ENCODE measurements around the gene SP4.

SP4 gene

DNA sequence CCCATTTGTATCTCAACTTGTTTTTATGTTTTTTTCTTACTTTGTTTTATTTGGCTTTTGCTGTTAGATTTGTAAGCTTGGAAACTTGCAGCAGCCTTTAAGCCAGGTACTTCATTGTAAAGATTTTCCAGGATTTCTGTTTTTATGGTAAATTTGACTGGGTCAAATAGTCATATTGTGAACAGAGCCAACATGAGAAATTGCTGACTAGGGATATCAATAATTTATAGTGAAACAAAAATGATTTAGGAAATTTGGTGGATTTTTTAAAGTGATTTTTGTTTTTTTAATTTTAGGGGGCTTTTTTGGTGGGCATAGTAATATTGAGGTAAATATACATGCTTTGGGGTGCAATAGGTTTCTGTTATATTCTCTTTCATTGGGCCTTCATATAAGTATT, 22.2 kb downstream of the SP4 start:
- Histone ChIP-seq H3K18ac (ENCODE audit: low read length) (no peak overlapping the region), H3K4me2 (ENCODE audit: low read length) (no peak overlapping the region)

DNA sequence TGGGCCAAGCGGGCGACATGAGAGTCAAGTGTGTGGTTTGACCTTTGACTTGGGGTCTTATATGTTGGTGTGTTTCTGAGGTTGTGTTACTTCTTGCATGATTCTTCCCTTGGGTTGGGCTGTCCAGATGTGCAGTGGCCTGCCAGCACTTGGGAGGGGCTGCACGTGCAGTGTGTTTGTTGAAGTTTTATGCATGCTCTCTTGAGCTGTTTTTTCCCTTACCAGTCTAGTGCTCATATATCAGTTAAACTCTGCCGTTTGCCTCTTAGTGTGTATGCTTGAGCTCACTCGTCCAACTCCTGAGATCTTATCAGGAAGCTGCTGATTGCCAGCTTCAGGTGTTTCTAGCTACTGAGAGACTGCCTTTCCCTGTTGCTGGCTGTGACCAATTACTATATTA, 23.1 kb downstream of the SP4 start:
- Histone ChIP-seq H3K79me1 (ENCODE audit: low read length) (peaks cover 4% of the 10 kb centered on the region), H3K4ac (ENCODE audit: low read depth, low read length) (no peak overlapping the region), H3K27ac (ENCODE audit: low read depth, low read length) (no peak overlapping the region), H3K4me1 (ENCODE audit: control insufficient read depth, low read depth, low read length) (no peaks in the 10 kb centered on the region), H3K79me2 (ENCODE audit: control insufficient read depth, insufficient read depth, low read length) (peaks cover 1% of the 10 kb centered on the region), H4K5ac (ENCODE audit: low read length) (no peak overlapping the region), H2BK5ac (ENCODE audit: low read length) (no peak overlapping the region), H3K27me3 (ENCODE audit: insufficient read depth, low read length, poor library complexity) (no peaks in the 10 kb centered on the region), H2BK15ac (replicated peaks; ENCODE audit: low read depth) (no peak overlapping the region), H3K4me2 (ENCODE audit: low read length) (no peak overlapping the region), H2BK120ac (ENCODE audit: low read depth, low read length) (no peak overlapping the region), H3K23ac (ENCODE audit: low read length) (no peak overlapping the region), H2AK5ac (ENCODE audit: low read length) (no peak overlapping the region), H3K18ac (ENCODE audit: low read length) (no peak overlapping the region), H3K36me3 (ENCODE audit: control insufficient read depth, insufficient read depth, low read length) (peaks cover under 1% of the 10 kb centered on the region), H4K8ac (ENCODE audit: low read depth, low read length) (no peak overlapping the region), H3K9ac (ENCODE audit: low read length) (no peak overlapping the region), H3K4me3 (ENCODE audit: low read length) (no peak overlapping the region), H3K56ac (ENCODE audit: low read length) (no peak overlapping the region)
- no CpG with 5 or more reads among the region's 5 CpGs for WGBS (ENCODE audit: extremely low coverage, insufficient coverage, low lambda C conversion rate)
- DNase-seq, result no peak

More for the DNA sequence above, 22.2 kb downstream of the SP4 start:
- peaks cover 1% of the 10 kb centered on the region for H3K79me2 ChIP-seq (ENCODE audit: control insufficient read depth, insufficient read depth, low read length)
- no peak overlapping the region for H3K4me3 ChIP-seq (ENCODE audit: low read length)
- DNase-seq, result no peak
- no peak overlapping the region for H3K27ac ChIP-seq (ENCODE audit: low read depth, low read length)
- no peak overlapping the region for H3K4ac ChIP-seq (ENCODE audit: low read depth, low read length)
- H3K79me1 ChIP-seq (ENCODE audit: low read length), result peaks cover 4% of the 10 kb centered on the region
- no peak overlapping the region for H2BK5ac ChIP-seq (ENCODE audit: low read length)
- H3K23ac ChIP-seq (ENCODE audit: low read length), result no peak overlapping the region
- no peak overlapping the region for H2AK5ac ChIP-seq (ENCODE audit: low read length)
- H3K27me3 ChIP-seq (ENCODE audit: insufficient read depth, low read length, poor library complexity), result no peaks in the 10 kb centered on the region
- no peaks in the 10 kb centered on the region for H3K4me1 ChIP-seq (ENCODE audit: control insufficient read depth, low read depth, low read length)
- H2BK15ac ChIP-seq (replicated peaks; ENCODE audit: low read depth), result no peak overlapping the region
- no peak overlapping the region for H3K9ac ChIP-seq (ENCODE audit: low read length)
- no peak overlapping the region for H3K56ac ChIP-seq (ENCODE audit: low read length)
- no peak overlapping the region for H4K8ac ChIP-seq (ENCODE audit: low read depth, low read length)
- H2BK120ac ChIP-seq (ENCODE audit: low read depth, low read length), result no peak overlapping the region
- H4K5ac ChIP-seq (ENCODE audit: low read length), result no peak overlapping the region
- no peaks in the 10 kb centered on the region for H3K36me3 ChIP-seq (ENCODE audit: control insufficient read depth, insufficient read depth, low read length)

DNA sequence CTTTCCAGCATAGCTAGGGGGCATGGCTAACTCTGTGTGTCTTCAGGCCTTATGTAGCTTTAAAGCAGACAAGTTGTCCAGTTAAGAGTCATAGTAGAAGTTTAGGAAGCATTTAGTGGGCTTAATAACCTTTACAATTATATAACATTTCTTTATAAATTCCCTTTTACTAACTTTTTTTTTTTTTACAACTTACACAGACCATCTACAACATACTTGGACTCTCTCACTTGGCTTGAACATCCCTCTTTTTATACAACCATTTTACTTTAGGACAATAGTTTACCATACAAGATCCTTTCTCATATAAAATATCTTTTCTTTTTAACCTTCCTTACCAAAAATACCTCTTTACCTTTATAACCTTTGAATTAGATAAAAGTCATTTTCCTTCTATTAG, 26.3 kb downstream of the SP4 start:
- no peak overlapping the region for H2BK15ac ChIP-seq (replicated peaks; ENCODE audit: low read depth)
- no peaks in the 10 kb centered on the region for H3K4me1 ChIP-seq (ENCODE audit: control insufficient read depth, low read depth, low read length)
- no peak overlapping the region for H3K9ac ChIP-seq (ENCODE audit: low read length)
- no peak overlapping the region for H2AK5ac ChIP-seq (ENCODE audit: low read length)
- H3K23ac ChIP-seq (ENCODE audit: low read length), result no peak overlapping the region
- no peak overlapping the region for H3K4me3 ChIP-seq (ENCODE audit: low read length)
- H3K4me2 ChIP-seq (ENCODE audit: low read length), result no peak overlapping the region
- H3K27me3 ChIP-seq (ENCODE audit: insufficient read depth, low read length, poor library complexity), result no peaks in the 10 kb centered on the region
- H3K79me1 ChIP-seq (ENCODE audit: low read length), result peaks cover 4% of the 10 kb centered on the region
- DNase-seq, result peak; percentile 28
- H3K36me3 ChIP-seq (ENCODE audit: control insufficient read depth, insufficient read depth, low read length), result peaks cover 2% of the 10 kb centered on the region
- H4K8ac ChIP-seq (ENCODE audit: low read depth, low read length), result no peak overlapping the region
- no peak overlapping the region for H3K27ac ChIP-seq (ENCODE audit: low read depth, low read length)
- no peak overlapping the region for H3K4ac ChIP-seq (ENCODE audit: low read depth, low read length)
- H3K18ac ChIP-seq (ENCODE audit: low read length), result no peak overlapping the region
- no peak overlapping the region for H2BK120ac ChIP-seq (ENCODE audit: low read depth, low read length)
- H2BK5ac ChIP-seq (ENCODE audit: low read length), result no peak overlapping the region
- H3K56ac ChIP-seq (ENCODE audit: low read length), result no peak overlapping the region
- no peak overlapping the region for H4K5ac ChIP-seq (ENCODE audit: low read length)
- H3K79me2 ChIP-seq (ENCODE audit: control insufficient read depth, insufficient read depth, low read length), result peaks cover 1% of the 10 kb centered on the region

DNA sequence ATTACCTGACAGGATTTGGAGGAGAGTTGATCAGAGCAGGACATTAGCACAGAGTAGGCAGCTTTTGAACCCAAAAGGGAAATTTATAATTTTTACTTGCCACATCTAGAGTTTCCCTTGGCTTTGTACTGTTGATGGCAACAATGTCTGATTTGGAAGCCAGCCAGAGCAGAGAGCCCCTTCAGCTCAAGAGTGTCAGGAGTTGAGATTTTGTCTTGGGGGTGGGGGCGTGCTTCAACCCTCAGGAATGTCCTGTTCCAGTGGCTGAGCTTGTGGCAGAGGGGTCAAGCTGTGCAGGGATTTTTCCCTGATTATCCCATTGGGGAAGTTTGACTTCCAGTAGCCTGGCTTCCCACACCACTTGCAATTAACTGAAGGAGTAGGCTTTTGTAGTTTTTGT, 27.0 kb downstream of the SP4 start:
- H3K4me3 ChIP-seq (ENCODE audit: low read length), result peak overlapping the region; percentile 23
- no peak overlapping the region for H3K4me2 ChIP-seq (ENCODE audit: low read length)
- no peak overlapping the region for H2BK15ac ChIP-seq (replicated peaks; ENCODE audit: low read depth)
- no peak overlapping the region for H3K9ac ChIP-seq (ENCODE audit: low read length)
- H3K4ac ChIP-seq (ENCODE audit: low read depth, low read length), result no peak overlapping the region
- no peak overlapping the region for H4K5ac ChIP-seq (ENCODE audit: low read length)
- no peak overlapping the region for H3K18ac ChIP-seq (ENCODE audit: low read length)
- H3K56ac ChIP-seq (ENCODE audit: low read length), result no peak overlapping the region
- no CpG with 5 or more reads among the region's 1 CpG for WGBS (ENCODE audit: extremely low coverage, insufficient coverage, low lambda C conversion rate)
- H3K4me1 ChIP-seq (ENCODE audit: control insufficient read depth, low read depth, low read length), result no peaks in the 10 kb centered on the region
- H2BK5ac ChIP-seq (ENCODE audit: low read length), result no peak overlapping the region
- no peak overlapping the region for H3K27ac ChIP-seq (ENCODE audit: low read depth, low read length)
- peaks cover 1% of the 10 kb centered on the region for H3K79me2 ChIP-seq (ENCODE audit: control insufficient read depth, insufficient read depth, low read length)
- H3K79me1 ChIP-seq (ENCODE audit: low read length), result peaks cover 4% of the 10 kb centered on the region
- H3K27me3 ChIP-seq (ENCODE audit: insufficient read depth, low read length, poor library complexity), result no peaks in the 10 kb centered on the region
- no peak overlapping the region for H2AK5ac ChIP-seq (ENCODE audit: low read length)
- H3K23ac ChIP-seq (ENCODE audit: low read length), result no peak overlapping the region
- H3K36me3 ChIP-seq (ENCODE audit: control insufficient read depth, insufficient read depth, low read length), result peaks cover 2% of the 10 kb centered on the region
- H2BK120ac ChIP-seq (ENCODE audit: low read depth, low read length), result no peak overlapping the region
- no peak overlapping the region for H4K8ac ChIP-seq (ENCODE audit: low read depth, low read length)
- DNase-seq, result no peak

DNA sequence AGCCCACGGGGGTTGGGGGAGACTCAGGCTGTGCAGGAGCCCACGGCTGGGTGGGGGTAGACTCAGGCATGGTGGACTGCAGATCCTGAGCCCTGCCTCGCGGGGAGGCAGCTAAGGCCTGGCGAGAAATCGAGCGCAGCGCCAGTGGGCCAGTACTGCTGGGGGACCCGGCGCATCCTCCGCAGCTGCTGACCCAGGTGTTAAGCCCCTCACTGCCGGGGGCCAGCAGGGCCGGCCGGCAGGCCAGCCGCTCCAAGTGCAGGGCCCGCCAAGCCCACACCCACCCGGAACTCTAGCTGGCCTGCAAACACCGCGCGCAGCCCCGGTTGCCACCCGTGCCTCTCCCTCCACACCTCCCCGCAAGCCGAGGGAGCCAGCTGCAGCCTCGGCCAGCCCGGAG, 33.4 kb downstream of the SP4 start:
- H3K18ac ChIP-seq (ENCODE audit: low read length), result no peak overlapping the region
- H2BK5ac ChIP-seq (ENCODE audit: low read length), result no peak overlapping the region
- no peak for DNase-seq
- H3K36me3 ChIP-seq (ENCODE audit: control insufficient read depth, insufficient read depth, low read length), result no peaks in the 10 kb centered on the region
- no peak overlapping the region for H4K8ac ChIP-seq (ENCODE audit: low read depth, low read length)
- H3K27me3 ChIP-seq (ENCODE audit: insufficient read depth, low read length, poor library complexity), result no peaks in the 10 kb centered on the region
- H2BK120ac ChIP-seq (ENCODE audit: low read depth, low read length), result no peak overlapping the region
- H3K4me3 ChIP-seq (ENCODE audit: low read length), result no peak overlapping the region
- H3K27ac ChIP-seq (ENCODE audit: low read depth, low read length), result no peak overlapping the region
- no peak overlapping the region for H3K4me2 ChIP-seq (ENCODE audit: low read length)
- H4K5ac ChIP-seq (ENCODE audit: low read length), result no peak overlapping the region
- H3K79me1 ChIP-seq (ENCODE audit: low read length), result peaks cover 2% of the 10 kb centered on the region
- H2AK5ac ChIP-seq (ENCODE audit: low read length), result no peak overlapping the region
- no peak overlapping the region for H2BK15ac ChIP-seq (replicated peaks; ENCODE audit: low read depth)
- H3K9ac ChIP-seq (ENCODE audit: low read length), result no peak overlapping the region
- no CpG with 5 or more reads among the region's 26 CpGs for WGBS (ENCODE audit: extremely low coverage, insufficient coverage, low lambda C conversion rate)
- no peak overlapping the region for H3K56ac ChIP-seq (ENCODE audit: low read length)
- no peaks in the 10 kb centered on the region for H3K4me1 ChIP-seq (ENCODE audit: control insufficient read depth, low read depth, low read length)
- H3K4ac ChIP-seq (ENCODE audit: low read depth, low read length), result no peak overlapping the region
- no peaks in the 10 kb centered on the region for H3K79me2 ChIP-seq (ENCODE audit: control insufficient read depth, insufficient read depth, low read length)
- no peak overlapping the region for H3K23ac ChIP-seq (ENCODE audit: low read length)

DNA sequence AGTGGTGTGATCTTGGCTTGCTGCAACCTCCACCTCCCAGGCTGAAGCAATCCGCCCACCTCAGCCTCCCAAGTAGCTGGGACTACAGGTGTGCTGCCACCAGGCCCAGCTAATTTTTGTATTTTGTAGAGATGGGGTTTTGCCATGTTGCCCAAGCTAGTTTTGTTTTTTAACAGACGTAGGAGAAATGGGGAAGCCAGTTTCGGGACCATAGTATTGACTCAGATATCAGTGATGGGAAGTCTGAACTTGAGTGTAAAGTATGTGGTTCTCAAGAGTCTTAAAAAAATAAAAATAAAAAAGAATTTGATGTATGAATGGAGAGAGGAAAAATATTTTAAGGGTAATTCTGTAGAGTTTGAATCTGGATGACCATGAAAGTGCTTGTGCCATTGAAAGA, 34.2 kb downstream of the SP4 start:
- H3K4me1 ChIP-seq (ENCODE audit: control insufficient read depth, low read depth, low read length), result no peaks in the 10 kb centered on the region
- H4K5ac ChIP-seq (ENCODE audit: low read length), result no peak overlapping the region
- H3K27ac ChIP-seq (ENCODE audit: low read depth, low read length), result no peak overlapping the region
- no peak overlapping the region for H2AK5ac ChIP-seq (ENCODE audit: low read length)
- peaks cover 2% of the 10 kb centered on the region for H3K79me1 ChIP-seq (ENCODE audit: low read length)
- H3K4me2 ChIP-seq (ENCODE audit: low read length), result no peak overlapping the region
- peak overlapping the region; percentile 39 for H4K8ac ChIP-seq (ENCODE audit: low read depth, low read length)
- no peak overlapping the region for H3K18ac ChIP-seq (ENCODE audit: low read length)
- no CpG with 5 or more reads among the region's 3 CpGs for WGBS (ENCODE audit: extremely low coverage, insufficient coverage, low lambda C conversion rate)
- H3K23ac ChIP-seq (ENCODE audit: low read length), result no peak overlapping the region
- no peak overlapping the region for H3K9ac ChIP-seq (ENCODE audit: low read length)
- H3K27me3 ChIP-seq (ENCODE audit: insufficient read depth, low read length, poor library complexity), result no peaks in the 10 kb centered on the region
- H3K56ac ChIP-seq (ENCODE audit: low read length), result no peak overlapping the region
- H3K4ac ChIP-seq (ENCODE audit: low read depth, low read length), result no peak overlapping the region
- no peak for DNase-seq
- no peak overlapping the region for H3K4me3 ChIP-seq (ENCODE audit: low read length)
- H2BK5ac ChIP-seq (ENCODE audit: low read length), result no peak overlapping the region
- no peak overlapping the region for H2BK120ac ChIP-seq (ENCODE audit: low read depth, low read length)
- H3K79me2 ChIP-seq (ENCODE audit: control insufficient read depth, insufficient read depth, low read length), result no peaks in the 10 kb centered on the region
- H3K36me3 ChIP-seq (ENCODE audit: control insufficient read depth, insufficient read depth, low read length), result no peaks in the 10 kb centered on the region
- no peak overlapping the region for H2BK15ac ChIP-seq (replicated peaks; ENCODE audit: low read depth)
